GM19372 (cell line): ENCODE measurements around the gene DBNDD2.

Experiments used
- ATAC-seq: cut with Tn5 transposase; IDR thresholded peaks from one replicate; pipeline ENCODE4 v1.9.1; 2021; ENCODE audit warnings: mild to moderate bottlenecking, low read depth, moderate library complexity; ENCODE audit not compliant: unreplicated experiment

Gene DBNDD2

GRCh38 chr20:45445805-45446562 is 37.9 kb downstream of the DBNDD2 start:
- no peak for ATAC-seq

GRCh38 chr20:45448270-45448669 is 40.2 kb downstream of the DBNDD2 start:
- ATAC-seq = no peak

- ATAC-seq = no peak
Observed at GRCh38 chr20:45449528-45449927, 41.4 kb downstream of the DBNDD2 start.

GRCh38 chr20:45450097-45450818 is 42.2 kb downstream of the DBNDD2 start:
- ATAC-seq = no peak

GRCh38 chr20:45452238-45452637 is 44.1 kb downstream of the DBNDD2 start:
- ATAC-seq = no peak

- no peak for ATAC-seq
Observed at GRCh38 chr20:45452772-45453691, 44.9 kb downstream of the DBNDD2 start.

- ATAC-seq = no peak
Observed at GRCh38 chr20:45456632-45457031, 48.5 kb downstream of the DBNDD2 start.

- no peak for ATAC-seq
Observed at GRCh38 chr20:45459606-45460005, 51.5 kb downstream of the DBNDD2 start.
